ENCODE measurements around the gene WDR45.

GRCh38 chrX:49041744-49042580 is 37.7 kb downstream of the WDR45 start:
- TF ChIP-seq CTCF (conservative IDR thresholded peaks at IDR 0.05) (no peak), ZFX (IDR thresholded peaks at IDR 0.05) (no peak)
